Stimulated activated CD4-positive, alpha-beta T cell treated with anti-CD3 and anti-CD28 coated beads, Interleukin-4, amount 100 ng/mL, for 1 hour (primary cell): Measurements from ENCODE around the gene ANKRD2.
"Not testable (repeated sequence)": the region's sequence is repeated elsewhere in the genome, so short reads cannot be mapped to it uniquely, and the experiment has no call there.

Experiments
- DNase-seq: peaks from one replicate; pipeline ENCODE4 v3.0.0-alpha.2; 2020

Gene ANKRD2

GRCh38 chr10:97547271-97547600 lies 25.3 kb upstream of the ANKRD2 start:
- DNase-seq, result no peak

GRCh38 chr10:97547962-97548361 lies 24.6 kb upstream of the ANKRD2 start:
- no peak for DNase-seq

- no peak for DNase-seq
Measured at GRCh38 chr10:97548828-97549455, 23.6 kb upstream of the ANKRD2 start.

GRCh38 chr10:97549587-97550322 lies 22.8 kb upstream of the ANKRD2 start:
- no peak for DNase-seq

- no peak for DNase-seq
Measured at GRCh38 chr10:97550336-97551149, 22.0 kb upstream of the ANKRD2 start.

DNA sequence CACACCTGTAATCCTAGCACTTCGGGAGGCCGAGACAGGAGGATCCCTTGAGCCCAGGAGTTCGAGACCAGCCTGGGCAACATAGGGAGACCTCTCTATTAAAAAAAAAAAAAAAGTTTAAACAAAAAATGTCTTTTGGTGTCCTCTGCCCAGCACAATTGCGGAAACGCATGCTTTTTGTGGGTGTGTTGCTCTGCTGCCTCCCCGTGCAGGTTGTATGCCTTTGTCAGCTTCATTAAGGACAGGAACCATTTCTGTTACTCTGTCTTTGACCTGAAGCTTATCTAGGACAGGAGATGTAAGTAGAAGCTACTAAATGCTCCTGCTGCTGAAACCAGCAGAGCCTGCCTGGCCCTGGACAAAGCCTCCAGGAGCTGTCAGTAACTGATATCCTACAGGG lies 21.3 kb upstream of the ANKRD2 start:
- no peak for DNase-seq

- DNase-seq, result peak; percentile 68
Measured at GRCh38 chr10:97553575-97554031, 19.0 kb upstream of the ANKRD2 start.

DNA sequence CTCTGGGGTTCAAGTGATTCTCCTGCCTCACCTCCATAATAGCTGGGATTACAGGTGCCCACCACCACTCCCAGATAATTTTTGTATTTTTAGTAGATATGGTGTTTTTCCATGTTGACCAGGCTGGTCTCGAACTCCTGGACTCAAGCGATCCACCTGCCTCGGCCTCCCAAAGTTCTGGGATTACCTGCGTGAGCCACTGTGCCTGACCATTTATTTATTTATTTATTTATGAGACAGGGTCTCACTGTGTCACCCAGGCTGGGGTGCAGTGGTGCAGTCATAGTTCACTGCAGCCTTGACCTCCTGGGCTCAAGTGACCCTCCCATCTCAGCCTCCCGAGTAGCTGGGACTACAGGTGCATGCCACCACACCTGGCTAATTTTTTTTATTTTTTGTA lies 18.2 kb upstream of the ANKRD2 start:
- DNase-seq, result not testable (repeated sequence)

GRCh38 chr10:97555541-97555940 lies 17.0 kb upstream of the ANKRD2 start:
- DNase-seq, result not testable (repeated sequence)

DNA sequence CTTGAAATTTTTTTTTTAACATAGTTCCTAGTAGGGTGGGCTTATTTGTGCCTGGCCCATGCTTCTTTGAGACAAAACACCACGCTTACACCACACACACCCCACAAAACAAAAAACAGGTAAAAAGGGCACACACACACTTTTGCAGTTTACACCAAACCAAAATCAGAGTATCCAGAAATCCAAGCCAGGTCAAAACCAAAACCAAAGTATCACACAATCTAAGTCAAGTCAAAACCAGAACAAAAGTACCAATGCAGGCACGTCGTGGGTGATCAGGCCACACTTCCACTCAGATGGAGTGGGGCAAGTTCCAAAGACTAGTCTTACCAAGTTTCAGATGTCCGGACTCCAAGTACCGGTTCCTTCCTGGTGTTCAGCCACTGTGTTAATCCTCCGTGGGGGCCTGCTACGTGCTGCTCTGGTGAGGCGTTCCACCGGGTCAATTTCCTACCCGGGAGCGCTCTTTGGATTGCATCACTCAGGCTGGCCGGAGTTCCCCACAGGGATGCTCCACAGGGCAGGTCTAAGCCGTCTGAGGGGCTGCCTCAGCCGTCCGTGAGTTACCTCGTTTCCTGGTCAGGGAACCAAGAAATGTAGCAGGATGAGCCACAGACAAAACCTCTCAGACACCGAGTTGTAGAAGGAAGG lies 11.7 kb upstream of the ANKRD2 start:
- not testable (repeated sequence) for DNase-seq

- DNase-seq, result not testable (repeated sequence)
Measured at GRCh38 chr10:97561386-97562077, 11.0 kb upstream of the ANKRD2 start.

DNA sequence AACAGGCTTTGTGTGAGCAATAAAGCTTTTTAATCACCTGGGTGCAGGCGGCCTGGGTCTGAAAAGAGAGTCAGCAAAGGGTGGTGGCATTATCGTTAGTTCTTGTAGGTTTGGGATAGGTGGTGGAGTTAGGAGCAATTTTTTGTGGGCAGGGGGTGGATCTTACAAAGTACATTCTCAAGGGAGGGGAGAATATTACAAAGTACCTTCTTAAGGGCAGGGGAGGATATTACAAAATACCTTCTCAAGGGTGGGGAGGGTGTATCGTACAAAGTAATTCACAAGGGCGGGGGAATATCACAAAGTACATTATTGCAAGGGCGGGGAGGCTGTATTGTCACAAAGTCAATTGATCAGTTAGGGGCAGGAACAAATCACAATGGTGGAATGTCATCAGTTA lies 10.2 kb upstream of the ANKRD2 start:
- DNase-seq, result not testable (repeated sequence)

GRCh38 chr10:97563337-97563736 lies 9.2 kb upstream of the ANKRD2 start:
- no peak for DNase-seq

GRCh38 chr10:97564776-97565175 lies 7.8 kb upstream of the ANKRD2 start:
- no peak for DNase-seq

- no peak for DNase-seq
Measured at GRCh38 chr10:97566336-97566996, 6.1 kb upstream of the ANKRD2 start.

GRCh38 chr10:97567891-97568290 lies 4.7 kb upstream of the ANKRD2 start:
- DNase-seq, result no peak

DNA sequence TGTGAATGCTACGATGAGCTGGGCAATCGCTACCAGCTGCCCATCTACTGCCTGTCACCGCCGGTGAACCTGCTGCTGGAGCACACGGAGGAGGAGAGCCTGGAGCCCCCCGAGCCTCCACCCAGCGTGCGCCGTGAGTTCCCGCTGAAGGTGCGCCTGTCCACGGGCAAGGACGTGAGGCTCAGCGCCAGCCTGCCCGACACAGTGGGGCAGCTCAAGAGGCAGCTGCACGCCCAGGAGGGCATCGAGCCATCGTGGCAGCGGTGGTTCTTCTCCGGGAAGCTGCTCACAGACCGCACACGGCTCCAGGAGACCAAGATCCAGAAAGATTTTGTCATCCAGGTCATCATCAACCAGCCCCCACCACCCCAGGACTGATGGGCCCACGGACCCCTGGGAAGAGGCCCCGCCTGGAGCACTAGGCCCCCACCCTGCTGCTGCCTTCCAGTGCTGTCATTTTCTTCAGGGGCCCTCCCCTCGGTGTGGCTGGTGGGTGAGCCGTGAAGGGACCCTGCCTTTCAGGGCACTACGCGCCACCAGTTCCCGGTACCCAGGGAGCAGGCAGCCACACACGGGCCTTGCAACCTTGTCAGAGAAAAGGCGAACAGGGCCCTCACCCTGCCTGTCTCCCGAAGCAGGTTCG lies 2.3 kb upstream of the ANKRD2 start:
- no peak for DNase-seq

DNA sequence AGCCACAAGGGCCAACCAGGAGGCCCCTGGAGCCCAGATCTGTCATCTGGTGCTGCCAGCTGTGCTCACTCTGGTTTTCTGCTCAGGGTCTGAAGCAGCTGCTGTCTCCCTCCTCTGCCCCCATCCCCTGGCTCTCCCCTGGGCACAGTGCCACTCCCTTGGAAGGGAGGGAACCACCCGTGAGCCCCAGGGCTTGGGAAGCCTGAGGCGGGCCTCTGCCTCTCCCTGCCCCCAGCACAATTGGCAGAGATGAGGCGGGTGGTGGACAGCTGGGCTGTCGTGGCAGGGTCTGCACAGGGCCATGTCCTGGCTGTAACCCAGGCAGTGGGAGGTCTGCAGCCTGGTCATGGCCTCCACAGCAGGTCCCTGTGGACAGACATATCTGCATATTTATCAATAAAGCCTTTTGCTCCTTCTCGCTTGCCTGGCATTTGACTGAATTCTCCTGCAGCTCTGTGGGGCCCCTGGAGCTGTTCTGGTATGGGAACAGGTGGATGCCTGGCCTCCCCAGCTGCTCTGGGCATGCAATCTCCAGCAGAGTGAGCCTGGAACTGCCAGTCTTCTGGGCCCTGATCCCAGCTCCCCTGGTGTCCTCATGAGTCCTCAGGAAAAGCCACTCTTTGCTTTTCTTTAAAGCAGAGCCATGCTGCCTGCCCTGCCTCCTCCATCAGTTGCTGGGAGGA lies 1.6 kb upstream of the ANKRD2 start:
- DNase-seq, result no peak

GRCh38 chr10:97571622-97572021 lies 957 bp upstream of the ANKRD2 start:
- no peak for DNase-seq

- DNase-seq, result no peak
Measured at GRCh38 chr10:97573021-97573420, 442 bp downstream of the ANKRD2 start.

DNA sequence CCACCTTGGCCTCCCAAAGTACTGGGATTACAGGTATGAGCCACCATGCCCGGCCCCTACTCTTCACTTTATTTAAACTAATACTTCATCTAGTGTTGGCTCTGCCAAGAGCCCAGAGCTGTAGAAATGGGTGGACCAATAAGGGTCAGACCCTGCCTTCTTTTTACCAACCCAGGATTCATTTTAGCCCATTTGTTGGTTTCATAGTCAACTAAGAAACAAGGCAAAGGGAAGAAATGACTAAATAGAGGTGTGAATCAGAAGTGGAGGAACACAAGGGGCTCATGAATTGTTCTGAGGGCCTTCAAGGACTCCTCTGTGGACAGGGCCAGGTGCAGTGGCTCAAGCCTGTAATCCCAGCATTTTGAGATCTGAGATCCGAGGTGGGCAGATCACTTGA lies 1.1 kb downstream of the ANKRD2 start:
- DNase-seq, result no peak
